WERI-Rb-1 (cell line): Measurements from ENCODE around the gene SCN9A.

Experiments used
- DNase-seq: peaks from one replicate; pipeline ENCODE4 v3.0.0-alpha.2; 2020
- H3K27ac ChIP-seq: fragments of 250-450 bp; sonication (Bioruptor Pico); 2 replicates; pipeline ENCODE4 v1.5.1; 2020; ENCODE audit warnings: mild to moderate bottlenecking, moderate library complexity
- H3K27me3 ChIP-seq: fragments of 250-450 bp; sonication (Bioruptor Pico); 2 replicates; pipeline ENCODE4 v1.5.1; 2021; ENCODE audit warnings: mild to moderate bottlenecking, low read depth, moderate library complexity; ENCODE audit not compliant: insufficient read depth, severe bottlenecking
- H3K36me3 ChIP-seq: fragments of 250-450 bp; sonication (Bioruptor Pico); 2 replicates; pipeline ENCODE4 v1.5.1; 2020; ENCODE audit warnings: mild to moderate bottlenecking, moderate library complexity
- H3K4me3 ChIP-seq: 2 replicates; pipeline ENCODE4 v1.5.1; 2011; ENCODE audit warnings: low read depth, mild to moderate bottlenecking, control low read depth, low read length
- H3K9me3 ChIP-seq: fragments of 250-450 bp; sonication (Bioruptor Pico); 2 replicates; pipeline ENCODE4 v1.5.1; 2021; ENCODE audit warnings: mild to moderate bottlenecking, moderate library complexity; ENCODE audit not compliant: severe bottlenecking
- TF ChIP-seq, protein P1 (sequence below): IDR thresholded peaks from 2 replicates; pipeline ENCODE4 v1.5.1; 2011; ENCODE audit warnings: low read depth, mild to moderate bottlenecking, control low read depth, inconsistent platforms, low read length

Gene SCN9A

DNA sequence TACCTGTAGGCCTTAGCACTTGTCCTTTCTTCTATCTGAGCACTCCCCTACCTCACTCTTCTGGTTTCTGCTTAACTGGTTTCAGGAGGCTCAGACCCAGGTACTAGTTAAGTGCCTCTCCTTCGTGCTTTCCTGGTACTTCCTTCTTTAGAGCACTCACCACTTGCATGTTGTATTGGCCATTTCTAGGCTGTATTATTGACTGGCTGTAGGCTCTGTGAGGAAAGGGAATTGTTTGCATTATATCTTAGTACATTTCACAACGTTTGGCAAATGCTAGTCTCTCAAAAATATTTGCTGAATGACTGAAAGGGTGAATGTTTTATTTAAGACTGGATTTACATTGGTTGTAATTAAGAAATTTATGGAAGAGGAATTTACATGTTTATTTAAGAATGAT, 212.0 kb downstream of the SCN9A start:
- TF ChIP-seq, protein P1, sequence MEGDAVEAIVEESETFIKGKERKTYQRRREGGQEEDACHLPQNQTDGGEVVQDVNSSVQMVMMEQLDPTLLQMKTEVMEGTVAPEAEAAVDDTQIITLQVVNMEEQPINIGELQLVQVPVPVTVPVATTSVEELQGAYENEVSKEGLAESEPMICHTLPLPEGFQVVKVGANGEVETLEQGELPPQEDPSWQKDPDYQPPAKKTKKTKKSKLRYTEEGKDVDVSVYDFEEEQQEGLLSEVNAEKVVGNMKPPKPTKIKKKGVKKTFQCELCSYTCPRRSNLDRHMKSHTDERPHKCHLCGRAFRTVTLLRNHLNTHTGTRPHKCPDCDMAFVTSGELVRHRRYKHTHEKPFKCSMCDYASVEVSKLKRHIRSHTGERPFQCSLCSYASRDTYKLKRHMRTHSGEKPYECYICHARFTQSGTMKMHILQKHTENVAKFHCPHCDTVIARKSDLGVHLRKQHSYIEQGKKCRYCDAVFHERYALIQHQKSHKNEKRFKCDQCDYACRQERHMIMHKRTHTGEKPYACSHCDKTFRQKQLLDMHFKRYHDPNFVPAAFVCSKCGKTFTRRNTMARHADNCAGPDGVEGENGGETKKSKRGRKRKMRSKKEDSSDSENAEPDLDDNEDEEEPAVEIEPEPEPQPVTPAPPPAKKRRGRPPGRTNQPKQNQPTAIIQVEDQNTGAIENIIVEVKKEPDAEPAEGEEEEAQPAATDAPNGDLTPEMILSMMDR = no peak
- no peak for DNase-seq
- H3K27me3 ChIP-seq = no peaks in the 10 kb centered on the region
- no peak overlapping the region for H3K4me3 ChIP-seq
- H3K27ac ChIP-seq = no peak overlapping the region
- H3K9me3 ChIP-seq = no peaks in the 10 kb centered on the region
- no peaks in the 10 kb centered on the region for H3K36me3 ChIP-seq

DNA sequence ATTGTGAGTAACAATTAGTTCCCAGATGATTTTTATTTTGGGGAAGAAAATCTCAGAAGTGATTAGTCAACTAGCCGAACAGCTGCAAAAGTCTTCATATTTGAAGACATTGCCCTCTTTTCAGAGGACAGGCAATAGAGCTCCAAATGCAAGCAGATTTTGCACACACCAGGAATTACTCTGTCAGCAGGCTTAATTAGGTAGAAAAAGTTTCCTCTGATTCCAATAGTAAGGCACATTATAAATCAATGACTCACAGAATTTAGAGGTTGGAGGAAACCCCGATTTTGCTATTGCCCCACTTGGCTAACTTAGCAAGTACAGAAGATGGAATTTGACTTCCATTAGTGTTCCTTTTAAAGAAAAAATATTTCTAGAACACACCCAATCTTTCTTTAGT, 217.2 kb downstream of the SCN9A start:
- no peak for DNase-seq
- H3K36me3 ChIP-seq = no peaks in the 10 kb centered on the region
- no peak overlapping the region for H3K4me3 ChIP-seq
- TF ChIP-seq, protein P1 = no peak
- no peak overlapping the region for H3K27ac ChIP-seq
- H3K9me3 ChIP-seq = no peaks in the 10 kb centered on the region
- H3K27me3 ChIP-seq = no peaks in the 10 kb centered on the region

DNA sequence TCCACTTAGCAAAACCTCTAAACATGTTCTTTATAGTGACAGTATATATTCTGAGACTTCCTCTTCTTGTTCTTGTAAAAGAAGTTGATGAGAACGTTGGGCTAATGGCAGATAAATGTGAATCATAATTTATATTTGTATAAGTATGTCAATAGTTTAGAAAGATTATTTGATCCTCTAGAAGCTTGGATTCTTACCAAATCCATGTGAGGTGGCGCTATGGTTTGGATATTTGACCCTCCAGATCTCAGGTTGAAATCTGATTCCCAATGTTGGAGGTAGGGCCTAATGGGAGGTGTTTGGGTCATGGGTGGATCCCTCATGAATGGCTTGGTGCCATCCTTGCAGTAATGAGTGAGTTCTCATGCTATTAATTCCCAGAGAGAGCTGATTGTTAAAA, 218.2 kb downstream of the SCN9A start:
- no peak for DNase-seq
- no peaks in the 10 kb centered on the region for H3K9me3 ChIP-seq
- H3K27me3 ChIP-seq = no peaks in the 10 kb centered on the region
- H3K4me3 ChIP-seq = no peak overlapping the region
- H3K27ac ChIP-seq = no peak overlapping the region
- TF ChIP-seq, protein P1 = no peak
- no peaks in the 10 kb centered on the region for H3K36me3 ChIP-seq

DNA sequence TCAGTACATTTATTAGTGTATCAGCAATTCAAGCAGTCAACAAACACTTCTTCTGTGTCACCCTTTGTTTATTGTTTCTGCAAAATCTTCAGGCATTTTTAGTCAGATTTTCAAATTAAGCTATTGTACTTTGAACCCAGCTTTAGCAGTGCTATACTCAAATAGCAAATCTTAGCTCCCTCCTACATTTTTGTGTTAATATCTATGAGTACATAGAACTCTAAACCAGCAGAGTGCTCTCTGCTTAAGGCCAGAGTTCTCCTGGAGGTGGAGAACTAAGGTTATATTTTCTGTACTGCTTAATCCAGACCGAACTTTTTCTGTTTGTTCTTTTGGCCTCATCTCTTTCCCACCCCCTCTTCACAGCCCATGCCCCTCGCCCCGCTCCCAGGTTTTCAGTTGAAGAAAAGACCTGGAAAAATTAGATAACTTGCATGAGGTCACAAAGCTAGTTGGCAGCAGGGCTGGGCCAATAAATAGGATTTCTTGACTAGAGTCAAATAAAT, 218.7 kb downstream of the SCN9A start:
- Histone ChIP-seq H3K4me3 (no peak overlapping the region), H3K27me3 (no peaks in the 10 kb centered on the region), H3K36me3 (no peaks in the 10 kb centered on the region), H3K27ac (no peak overlapping the region), H3K9me3 (no peaks in the 10 kb centered on the region)
- DNase-seq = no peak
- TF ChIP-seq, protein P1 = no peak

DNA sequence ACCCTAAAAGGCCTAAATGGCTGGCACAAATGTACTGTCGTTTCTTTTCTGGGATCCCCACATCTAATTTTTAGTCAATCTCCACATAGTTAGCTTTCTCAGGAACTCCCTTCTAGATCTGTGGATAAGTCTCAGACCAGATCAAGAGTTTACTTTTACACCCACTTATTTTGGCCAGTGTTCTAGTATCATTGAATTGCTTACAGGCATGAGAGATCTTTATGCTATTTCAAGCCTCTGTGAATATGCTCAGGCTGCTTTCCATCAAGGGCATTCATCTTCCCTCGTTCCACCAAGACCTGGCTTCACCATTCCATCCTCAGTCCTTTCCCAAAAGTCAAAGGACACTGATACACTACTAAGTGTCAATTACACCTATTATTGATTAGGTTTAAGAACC, 220.2 kb downstream of the SCN9A start:
- H3K4me3 ChIP-seq = no peak overlapping the region

More for the DNA sequence above, 220.2 kb downstream of the SCN9A start:
- DNase-seq = no peak
- H3K27me3 ChIP-seq = no peaks in the 10 kb centered on the region
- no peaks in the 10 kb centered on the region for H3K36me3 ChIP-seq
- no peak overlapping the region for H3K27ac ChIP-seq
- H3K9me3 ChIP-seq = no peaks in the 10 kb centered on the region
- TF ChIP-seq, protein P1 = no peak
